Left kidney (tissue), 2 donors: ENCODE results near the gene FRMD4A. TPM values are rescaled to one million over a fixed set of nuclear protein-coding genes. Genes with fewer than 3 reads are reported as not detected.
A peak's percentile ranks its signal among the peaks of the same experiment; 100 is the strongest.

Source experiments
- DNase-seq: peaks from one replicate; pipeline ENCODE4 v3.0.0-alpha.2; 2013
- polyA plus RNA-seq: library from polyadenylated mRNA; unstranded; fragments of 120-200 nt; gene quantifications from one replicate; pipeline ENCODE4 v1.2.1, GENCODE V29; 2013; ENCODE audit not compliant: insufficient read length

Gene FRMD4A
- polyA plus RNA-seq, 1 donor, result 85.8 TPM

DNA sequence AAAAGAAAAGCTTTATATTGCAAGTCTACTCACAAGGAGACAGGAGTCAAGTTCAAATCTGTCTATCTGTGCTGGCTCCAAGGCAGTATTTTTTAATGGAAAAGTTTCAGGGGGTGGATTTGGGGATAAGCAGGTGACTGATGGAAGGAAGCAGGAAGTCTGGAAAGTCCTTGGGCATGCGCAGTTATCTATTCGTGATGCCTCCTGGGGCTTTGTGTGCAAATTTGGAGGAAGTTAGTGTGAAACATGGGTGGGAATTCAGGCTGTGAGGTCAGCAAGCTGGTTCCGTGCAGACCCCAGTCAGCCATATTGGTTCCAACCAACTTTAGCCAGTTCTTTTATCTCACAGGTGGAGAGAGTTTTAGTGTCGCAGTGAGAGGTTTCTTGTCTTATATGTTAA is 140.0 kb downstream of the FRMD4A start:
- DNase-seq, result no peak

DNA sequence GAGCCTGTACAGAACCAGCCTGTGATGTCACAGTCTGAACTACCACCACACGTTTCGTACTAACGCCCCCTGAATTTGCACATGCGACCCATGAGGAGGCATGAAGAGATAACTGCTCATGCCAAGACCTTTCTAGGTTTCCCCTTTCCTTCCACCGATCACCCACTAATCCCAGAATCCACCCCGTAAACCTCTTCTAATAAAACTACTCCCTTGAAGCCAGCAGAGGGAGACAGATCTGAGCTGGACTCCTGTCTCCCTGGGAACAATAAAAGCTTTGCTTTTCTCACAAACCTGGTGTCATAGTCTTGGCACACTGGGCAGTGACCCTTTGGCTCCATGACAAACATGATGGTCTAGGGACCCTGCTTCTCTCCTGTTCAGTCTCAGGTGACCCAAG is 144.5 kb downstream of the FRMD4A start:
- no peak for DNase-seq

DNA sequence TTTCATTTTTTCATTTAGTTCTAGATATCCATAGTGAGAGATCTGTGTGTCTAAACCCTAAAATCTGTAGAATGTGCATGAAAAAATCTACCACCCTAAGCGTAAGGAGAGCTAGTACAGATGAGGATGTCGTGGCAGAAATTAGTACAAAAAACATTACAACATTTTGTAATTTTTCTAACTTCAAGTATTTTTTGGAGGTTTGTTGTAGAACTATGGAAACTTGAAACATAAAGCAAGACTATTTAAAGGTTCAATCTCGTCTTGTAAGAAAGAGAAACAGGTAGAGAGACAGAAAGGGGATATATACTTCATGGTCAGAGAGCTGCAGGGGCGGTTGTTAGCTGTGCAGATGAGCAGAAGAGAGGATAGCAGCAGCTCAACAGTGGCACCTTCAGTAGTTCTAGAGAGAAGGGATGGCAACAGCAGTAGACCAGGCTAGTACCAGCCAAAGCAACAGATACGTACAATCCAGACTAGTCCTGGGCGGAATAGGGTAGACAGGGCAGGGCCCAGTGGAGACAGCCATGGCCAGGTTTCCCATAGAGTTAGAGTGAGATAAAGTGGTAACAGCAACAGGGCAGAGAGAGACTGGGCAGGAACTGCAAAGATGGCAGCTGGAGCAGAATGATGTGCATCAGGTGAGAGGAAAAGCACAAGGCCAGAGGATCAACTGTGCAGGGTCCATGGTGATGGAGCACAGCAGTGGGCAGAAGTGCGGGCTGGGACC is 145.2 kb downstream of the FRMD4A start:
- DNase-seq, result peak; percentile 58

DNA sequence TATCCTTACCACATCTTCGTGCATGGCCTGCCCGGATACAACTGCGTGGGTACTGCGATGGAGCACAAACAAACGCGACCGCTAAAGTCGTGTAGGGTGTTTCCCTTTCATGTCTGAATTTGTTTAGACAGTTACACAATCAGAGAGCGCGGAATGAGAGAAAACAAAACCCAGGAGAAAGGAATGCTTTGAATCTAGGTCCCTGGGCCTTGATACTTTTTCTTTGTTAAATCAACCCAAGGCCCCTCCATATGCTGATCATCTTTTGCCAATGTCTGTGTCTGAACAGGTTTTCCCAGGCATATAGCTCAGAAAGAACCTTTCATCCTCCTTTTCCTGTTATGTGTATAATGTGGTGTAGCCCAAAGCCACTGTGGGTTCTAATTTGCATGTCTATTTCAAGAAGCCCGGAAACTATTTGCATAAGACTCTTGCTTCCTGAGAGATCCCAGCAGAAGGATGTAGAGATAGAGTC is 145.8 kb downstream of the FRMD4A start:
- peak; percentile 52 for DNase-seq

DNA sequence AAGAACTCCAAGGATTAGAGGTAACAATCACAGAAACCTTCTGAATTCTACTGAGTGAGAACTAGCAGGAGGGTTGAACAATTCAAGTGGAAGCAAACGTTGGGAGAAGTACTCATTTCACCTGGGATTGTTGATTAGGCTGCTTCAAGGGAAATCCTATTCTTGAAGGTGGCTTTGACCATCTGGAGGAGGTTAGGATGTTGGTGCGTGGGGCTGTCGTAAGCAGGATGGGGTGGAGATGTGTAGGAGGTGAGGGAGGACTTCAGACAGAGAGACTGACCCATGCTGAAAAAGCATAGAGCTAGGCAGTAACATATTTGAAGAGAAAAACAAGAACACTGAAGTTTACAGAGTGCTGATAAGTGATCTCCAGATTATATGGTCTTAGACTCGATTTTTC is 147.9 kb downstream of the FRMD4A start:
- DNase-seq, result no peak

DNA sequence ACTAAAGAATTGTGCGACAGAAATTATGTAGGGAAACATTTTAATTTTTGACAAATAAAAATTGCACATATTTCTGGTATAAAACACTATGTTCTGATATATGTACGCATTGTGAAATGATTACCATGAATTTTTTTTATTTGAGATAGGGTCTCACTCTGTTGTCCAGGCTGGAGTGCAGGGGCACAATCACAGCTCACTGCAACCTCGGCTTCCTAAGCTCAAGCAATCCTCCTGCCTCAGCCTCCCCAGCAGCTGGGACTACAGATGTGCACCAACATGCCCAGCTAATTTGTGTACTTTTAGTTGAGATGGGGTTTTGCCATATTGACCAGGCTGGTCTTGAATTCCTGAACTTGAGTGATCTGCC is 149.2 kb downstream of the FRMD4A start:
- no peak for DNase-seq

DNA sequence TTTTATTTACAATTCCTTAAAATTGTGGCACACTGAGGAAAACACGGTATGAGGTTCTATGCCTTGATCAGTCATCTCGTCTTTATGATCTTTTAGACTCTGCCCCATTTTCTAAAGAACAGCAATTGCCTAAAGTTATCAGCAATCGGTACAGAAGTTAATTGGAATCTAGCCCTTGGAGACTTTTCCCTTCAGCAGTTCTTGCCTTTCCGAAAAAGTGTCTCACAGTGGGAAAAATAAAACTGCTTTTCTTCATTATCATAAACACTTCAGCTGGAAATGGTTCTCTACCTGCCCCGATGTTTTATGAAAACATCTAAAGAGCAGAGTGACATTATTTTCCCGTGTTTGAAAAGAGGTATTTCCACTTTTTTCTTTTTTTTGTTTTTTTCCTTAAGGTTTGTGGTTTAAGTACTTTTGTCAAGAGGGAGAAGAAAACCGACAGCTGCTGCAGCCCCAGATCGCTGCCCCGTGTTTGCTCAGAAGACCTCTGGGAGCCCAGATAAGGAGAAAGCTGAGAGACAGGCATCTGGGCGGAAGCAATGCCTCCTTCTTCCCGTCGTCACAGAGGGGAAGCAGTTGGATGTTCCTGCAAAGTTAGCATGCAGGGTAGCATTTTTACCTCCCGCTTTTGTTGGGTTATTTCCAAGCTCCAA is 149.7 kb downstream of the FRMD4A start:
- no peak for DNase-seq

DNA sequence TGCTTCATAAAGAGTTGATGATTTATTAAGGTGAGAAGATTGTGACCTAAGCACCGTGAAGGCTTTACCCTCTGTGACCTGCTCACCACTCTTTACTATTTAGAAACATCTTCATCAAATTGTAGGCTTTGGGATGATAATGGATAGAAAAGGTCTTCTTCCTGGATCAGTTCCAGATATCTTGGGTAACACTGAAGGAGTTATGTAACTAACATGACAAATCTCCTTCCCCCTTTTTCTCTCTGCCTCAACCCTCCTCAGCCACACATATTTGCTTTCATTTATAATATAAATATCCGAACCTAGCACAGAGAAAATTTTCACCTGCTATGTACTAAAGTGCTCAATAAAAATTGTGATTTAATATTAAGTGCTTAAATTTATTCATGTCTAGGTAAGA is 151.5 kb downstream of the FRMD4A start:
- DNase-seq, result no peak

DNA sequence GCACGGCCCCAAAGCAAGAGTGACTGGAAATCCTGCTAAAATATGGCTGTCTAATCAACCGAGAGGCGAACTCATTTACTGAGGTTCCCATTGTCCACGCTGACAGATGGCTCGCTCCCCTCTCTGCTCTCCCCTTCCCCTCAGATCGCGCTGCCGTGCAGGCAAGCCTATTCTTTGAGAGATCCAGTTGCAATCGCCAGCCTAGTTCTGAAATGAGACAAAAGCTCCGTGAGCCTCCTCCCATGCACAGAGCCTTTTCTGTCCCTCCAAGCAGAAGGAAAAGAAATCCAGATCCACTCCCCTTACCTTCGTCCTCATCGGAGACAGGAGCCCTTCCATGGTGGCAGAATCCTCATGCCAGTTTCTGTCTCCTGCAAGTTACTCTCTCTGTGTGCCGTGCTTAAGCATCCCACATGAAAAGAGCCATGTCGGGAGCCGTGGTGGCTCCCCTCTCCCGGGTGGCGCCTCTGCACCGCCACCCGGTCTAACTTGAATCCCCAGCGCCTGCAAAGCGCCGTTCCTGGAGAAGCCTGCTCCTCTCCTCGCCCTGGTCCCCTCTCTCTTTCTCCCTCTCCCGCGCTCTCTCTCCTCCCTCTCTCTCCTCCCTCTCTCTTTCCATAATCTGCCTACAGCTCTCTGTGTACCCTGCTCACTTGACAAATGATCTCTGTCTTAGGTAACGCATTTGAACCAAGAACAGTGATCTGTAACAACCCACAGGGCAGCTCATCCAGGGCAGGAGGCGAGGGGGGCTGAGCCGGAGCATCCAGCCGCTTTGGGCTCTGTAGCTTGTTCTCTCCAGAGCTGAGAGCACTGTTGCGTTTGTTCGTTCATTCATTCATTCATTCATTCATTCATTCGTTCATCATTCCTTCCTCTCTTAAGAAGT is 156.8 kb downstream of the FRMD4A start:
- DNase-seq, result peak; percentile 47

DNA sequence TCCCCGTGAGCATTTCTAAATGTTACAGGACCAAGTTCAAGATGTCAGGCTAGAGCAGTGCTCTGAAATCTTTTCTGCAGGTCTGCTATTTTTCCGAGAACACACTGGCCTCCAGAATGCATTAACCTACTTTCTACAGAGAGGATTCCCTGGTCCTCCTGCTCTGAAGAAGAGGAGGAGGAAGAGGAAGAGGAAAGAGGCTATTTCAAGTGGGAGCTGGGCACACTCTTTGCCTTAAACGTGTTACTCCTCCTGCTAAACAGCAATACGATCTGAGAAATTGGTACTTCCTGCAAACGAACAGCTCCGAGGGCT is 157.4 kb downstream of the FRMD4A start:
- no peak for DNase-seq

DNA sequence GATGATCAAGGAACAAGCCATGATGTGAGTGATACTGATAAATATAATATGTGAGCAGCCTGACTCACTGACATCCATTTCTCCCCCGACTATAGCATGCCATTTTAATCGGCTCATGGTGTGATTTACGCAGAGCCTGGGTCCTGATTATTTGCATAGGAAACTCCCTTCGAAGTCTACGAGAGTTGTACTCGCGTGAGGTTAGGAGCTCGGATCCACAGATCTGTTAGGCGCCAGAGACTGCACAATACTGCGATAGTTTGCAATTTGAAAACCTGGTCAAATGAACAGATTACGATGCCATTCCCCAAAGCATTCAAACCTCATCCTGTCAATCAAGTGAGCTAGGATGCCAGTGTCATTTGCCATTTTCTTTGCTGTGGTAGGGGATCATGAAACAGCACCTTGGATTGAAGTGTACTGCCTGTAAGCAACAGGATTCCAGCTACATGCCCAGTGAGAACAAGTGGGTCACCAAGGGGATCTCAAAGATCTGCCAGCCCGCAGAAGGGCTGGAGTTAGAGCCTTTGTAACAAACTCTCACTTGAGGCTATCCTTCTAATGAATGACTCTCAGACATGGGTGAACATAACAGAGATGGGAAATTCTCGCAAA is 158.3 kb downstream of the FRMD4A start:
- DNase-seq, result no peak

DNA sequence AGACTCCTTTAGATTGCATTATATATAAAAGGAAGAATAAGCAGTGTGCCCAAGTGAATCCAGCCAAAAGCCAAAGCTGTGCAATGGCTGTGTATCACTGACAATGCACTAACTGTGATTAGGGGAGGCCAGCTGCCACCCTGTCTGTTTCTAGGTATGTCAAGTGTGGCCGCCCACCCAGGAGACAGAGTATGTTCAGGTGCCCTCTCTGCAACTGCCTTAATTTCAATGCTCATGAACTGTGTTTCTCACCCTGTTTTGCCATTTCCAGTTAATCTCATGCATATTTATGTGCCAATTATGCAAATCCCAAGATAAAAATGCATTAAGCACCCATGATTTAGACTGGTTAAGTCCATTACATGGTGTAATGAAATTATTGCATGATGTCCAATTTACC is 159.4 kb downstream of the FRMD4A start:
- DNase-seq, result no peak

DNA sequence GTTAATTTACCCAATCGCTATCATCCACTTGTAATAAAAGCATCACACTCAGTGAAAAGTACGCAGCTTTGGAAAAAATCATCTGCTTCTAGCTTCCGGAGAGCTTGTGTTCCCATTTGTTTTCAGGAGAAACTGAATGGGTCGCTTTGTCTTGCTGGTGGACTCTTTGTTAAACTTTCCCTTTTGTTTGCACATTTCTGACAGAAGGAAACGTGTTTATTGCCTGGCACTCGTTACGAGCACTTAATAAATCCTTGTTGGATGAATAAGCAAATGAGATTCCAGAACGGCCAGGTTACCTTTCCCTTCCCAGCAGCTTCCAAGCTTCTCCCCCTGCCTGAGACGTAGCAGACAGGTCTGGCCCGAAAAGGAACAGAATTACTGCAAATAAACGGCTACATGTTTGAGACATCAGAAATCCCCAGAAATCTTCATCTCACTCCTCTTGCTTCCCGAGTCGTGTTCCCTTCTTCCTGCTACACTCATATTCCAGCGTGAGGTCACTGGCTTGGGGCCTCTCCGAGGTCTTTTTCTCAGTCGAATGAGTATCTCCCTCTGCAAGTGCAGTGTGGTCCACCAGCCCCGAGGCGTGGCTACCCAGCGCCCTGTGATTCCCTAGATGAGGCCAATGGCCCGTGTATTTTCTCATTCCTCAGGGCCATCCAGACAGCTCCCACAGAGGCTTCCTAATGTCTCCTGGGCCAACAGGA is 167.2 kb downstream of the FRMD4A start:
- DNase-seq, result no peak

DNA sequence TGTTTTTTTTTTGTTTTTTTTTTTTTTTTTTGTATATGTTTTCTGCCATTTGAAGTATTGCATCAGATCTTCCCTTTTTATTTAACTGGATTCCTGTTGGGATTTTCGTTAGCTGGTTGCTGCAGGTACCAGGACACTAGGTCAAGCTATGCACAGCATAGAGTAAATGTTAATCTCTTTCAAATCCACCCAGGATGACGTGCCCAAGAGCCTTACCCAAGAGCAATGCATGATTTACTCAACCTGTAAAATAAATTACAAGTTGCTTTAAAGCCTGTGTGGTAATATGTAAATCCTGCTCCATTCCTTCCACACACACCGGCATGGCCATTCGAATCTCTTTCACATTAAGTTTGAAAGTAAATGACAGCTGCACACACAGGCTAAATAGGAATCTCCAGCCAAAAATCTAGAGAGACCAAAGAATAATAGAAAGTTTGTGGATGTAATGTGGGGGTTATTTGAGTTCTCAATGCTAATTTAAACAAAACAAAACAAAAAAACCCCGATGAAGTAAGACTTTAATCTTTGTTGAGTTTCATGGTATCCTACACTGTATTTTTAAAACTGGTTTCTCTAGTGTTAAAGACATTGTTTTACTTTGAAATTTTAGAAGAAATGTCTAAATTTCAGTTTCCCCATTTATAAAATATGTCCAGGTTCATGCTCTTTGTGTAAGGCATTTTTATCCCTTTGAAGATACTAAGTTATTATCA is 167.9 kb downstream of the FRMD4A start:
- no peak for DNase-seq

DNA sequence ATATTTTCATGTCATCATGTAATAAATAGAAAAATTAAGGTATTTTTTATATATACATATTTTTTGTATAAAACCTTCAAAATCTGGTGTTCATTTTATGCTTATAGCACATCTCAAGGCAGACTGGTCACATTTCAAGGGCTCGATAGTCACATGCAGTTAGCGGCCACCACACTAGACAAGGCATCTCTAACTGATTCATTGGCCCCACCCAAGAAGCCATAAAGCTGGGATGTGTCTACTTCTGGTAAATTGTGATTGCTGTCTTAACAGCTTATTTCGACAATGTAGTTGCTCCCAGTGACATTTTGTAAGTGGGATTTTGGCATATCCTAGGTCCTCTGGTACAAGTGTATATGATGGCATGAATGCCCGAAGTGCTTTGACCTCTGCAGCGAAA is 168.7 kb downstream of the FRMD4A start:
- DNase-seq, result no peak

DNA sequence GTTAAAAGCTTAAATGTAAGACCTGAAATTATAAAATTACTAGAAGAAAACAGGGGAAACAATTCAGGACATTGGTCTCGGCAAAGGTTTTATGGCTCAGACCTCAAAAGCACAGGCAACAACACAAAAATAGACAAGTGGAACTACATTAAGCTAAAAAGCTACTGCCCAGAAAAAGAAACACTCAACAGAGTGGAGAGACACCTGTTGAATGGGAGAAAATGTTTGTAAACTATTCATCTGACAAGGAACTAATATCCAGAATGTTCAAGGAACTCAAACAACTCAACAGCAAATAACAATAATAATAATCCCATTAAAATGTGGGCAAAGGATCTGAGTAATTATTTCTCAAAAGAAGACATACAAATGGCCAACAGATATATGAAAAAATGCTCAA is 170.4 kb downstream of the FRMD4A start:
- DNase-seq, result no peak

DNA sequence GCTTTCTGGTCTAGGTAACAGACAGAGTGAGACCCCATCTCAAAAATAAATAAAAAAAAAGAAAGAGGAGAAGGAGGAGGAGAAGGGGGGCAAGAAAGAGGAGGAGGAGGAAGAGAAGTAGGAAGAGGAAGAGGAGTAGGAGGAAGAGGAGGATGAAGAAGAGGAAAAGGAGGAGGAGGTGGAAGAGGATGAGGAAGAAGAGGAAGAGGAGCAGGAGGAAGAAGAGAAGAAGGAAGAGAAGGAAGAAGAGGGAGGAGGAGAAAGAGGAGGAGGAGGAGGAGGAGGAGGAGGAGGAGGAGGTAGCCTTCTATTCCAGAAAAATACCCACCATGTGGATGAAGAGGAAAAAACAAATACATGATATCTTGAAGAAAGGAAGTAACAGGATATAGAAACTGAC is 172.1 kb downstream of the FRMD4A start:
- DNase-seq, result no peak

DNA sequence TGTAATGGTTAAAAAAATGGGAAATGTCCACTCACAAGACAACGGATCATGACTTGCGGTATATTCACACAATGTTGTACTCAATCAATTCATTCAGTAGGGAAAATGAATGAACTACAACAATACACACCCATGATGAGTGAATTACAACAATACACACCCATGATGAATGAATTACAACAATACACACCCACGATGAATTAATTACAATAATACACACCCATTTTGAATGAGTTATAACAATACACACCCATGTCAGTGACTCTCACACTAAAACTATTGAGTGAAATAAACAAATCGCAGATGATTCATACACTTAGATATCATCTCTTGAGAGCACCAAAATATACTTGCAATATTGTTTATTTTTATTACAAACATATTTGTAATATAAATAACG is 174.6 kb downstream of the FRMD4A start:
- DNase-seq, result no peak

DNA sequence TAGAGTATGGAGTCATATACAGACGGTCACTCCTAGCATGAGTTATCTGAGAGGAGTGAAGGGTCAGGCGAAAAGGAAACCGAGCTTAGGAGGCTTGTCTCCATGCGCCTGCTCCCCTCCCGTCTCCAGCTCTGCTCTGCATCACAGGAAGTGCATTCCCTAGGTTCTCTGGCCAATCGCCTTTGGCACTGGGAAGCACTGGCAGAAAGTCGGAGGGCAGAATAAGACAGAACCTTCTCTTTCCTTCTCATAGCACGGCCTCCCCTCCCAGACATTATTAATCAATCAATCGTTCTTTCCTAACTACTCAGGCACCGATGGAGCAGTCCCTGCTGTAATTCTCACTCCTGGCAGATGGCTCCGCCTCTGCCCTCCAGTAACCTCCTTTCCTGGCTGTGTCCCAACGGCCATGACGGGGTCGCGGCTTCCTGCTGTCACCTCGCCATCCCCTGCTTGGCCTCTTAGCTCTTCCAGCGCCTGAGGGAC is 177.1 kb downstream of the FRMD4A start:
- no peak for DNase-seq

DNA sequence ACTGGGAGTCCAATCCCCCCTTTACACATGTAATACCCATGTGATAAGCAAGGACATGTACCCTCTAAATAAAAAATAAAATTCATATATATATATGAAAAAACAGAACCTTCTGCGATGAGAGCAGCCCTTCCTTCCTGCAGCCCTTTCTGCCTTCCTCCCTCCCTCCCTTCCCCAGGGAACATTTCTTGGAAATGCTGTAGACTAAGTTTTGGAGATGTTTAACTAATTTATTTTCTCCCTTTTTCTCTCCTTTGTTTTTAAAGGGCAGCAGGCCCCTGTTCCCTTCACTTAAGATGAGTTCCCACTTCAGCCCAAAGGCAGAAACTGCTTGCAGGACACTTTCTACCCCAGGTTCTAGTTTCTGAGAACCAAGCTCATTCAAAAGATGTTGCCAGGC is 179.2 kb downstream of the FRMD4A start:
- no peak for DNase-seq

DNA sequence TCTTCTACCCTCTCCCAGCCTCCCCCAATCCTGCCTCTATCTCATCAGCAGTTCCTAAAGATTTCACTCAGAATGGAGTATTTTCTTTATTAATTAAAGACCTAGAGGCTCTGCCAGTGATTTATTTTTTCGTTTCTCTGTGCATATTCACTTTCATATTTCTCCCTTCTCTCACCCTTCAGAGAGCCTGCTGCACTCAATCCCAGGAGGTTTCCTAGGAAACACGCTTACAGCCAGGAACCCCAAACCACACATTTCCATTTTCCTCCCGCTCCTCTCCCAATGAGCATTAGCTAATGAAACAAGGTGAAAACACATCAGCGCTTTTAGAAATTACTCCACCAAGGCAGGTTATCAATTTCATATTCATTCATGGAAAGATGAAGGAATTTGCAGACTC is 180.2 kb downstream of the FRMD4A start:
- no peak for DNase-seq
